SH-SY5Y (cell line): Measurements from ENCODE around the gene UBE3D.

ENCODE experiments used
- GATA2 ChIP-seq: IDR thresholded peaks from 2 replicates; pipeline ENCODE4 v1.6.1; 2011; ENCODE audit warnings: mild to moderate bottlenecking, low read depth, low read length
- GATA3 ChIP-seq: IDR thresholded peaks from 2 replicates; pipeline ENCODE4 v1.6.1; 2011; ENCODE audit warnings: low read depth, mild to moderate bottlenecking, low read length, moderate library complexity

- TF ChIP-seq GATA3 (no peak), GATA2 (no peak)
Observed at GRCh38 chr6:82914511-82914910, 151.1 kb downstream of the UBE3D start.
